Nephron (organoid): ENCODE measurements around the gene ASH1L.
A peak's percentile ranks its signal among the peaks of the same experiment; 100 is the strongest.

Source experiments
- H3K27ac Mint-ChIP-seq, 3 experiments: 2 replicates each; pipeline ENCODE4 v1.8.0; 2020; ENCODE audit warnings: mixed read lengths in 3 of 3, mild to moderate bottlenecking in 2 of 3, moderate library complexity in 1 of 3
- H3K27me3 Mint-ChIP-seq: 2 replicates; pipeline ENCODE4 v1.8.0; 2021; ENCODE audit warnings: low read depth, mild to moderate bottlenecking, moderate library complexity, mixed read lengths
- H3K36me3 Mint-ChIP-seq: 2 replicates; pipeline ENCODE4 v1.8.0; 2020; ENCODE audit warnings: low read depth, mixed read lengths
- H3K4me1 Mint-ChIP-seq: 2 replicates; pipeline ENCODE4 v1.8.0; 2020; ENCODE audit warnings: mixed read lengths
- H3K4me3 Mint-ChIP-seq, 3 experiments: 2 replicates each; pipeline ENCODE4 v1.8.0; 2020; ENCODE audit warnings: mild to moderate bottlenecking in 3 of 3, mixed read lengths in 3 of 3, moderate library complexity in 2 of 3
- H3K9me3 Mint-ChIP-seq: 2 replicates; pipeline ENCODE4 v1.8.0; 2020; ENCODE audit warnings: mixed read lengths
- CTCF ChIP-seq, 3 experiments: fragments of 200-600 bp; sonication (generic); IDR thresholded peaks; one replicate each; pipeline ENCODE4 v1.5.0; 2021; ENCODE audit warnings: antibody characterized with exemption in 3 of 3; ENCODE audit not compliant: unreplicated experiment in 3 of 3

The ASH1L gene

GRCh38 chr1:155300553-155301329, 261.9 kb downstream of the ASH1L start:
- peaks cover 18% of the 10 kb centered on the region for H3K4me1 Mint-ChIP-seq
- peaks cover 22% of the 10 kb centered on the region for H3K27me3 Mint-ChIP-seq
- no peak for TF ChIP-seq CTCF (IDR thresholded peaks at IDR 0.05; ENCODE audit: unreplicated experiment in 3 of 3)

GRCh38 chr1:155300024-155300423, 262.6 kb downstream of the ASH1L start:
- Mint-ChIP-seq H3K9me3 (peaks cover 3% of the 10 kb centered on the region), H3K27me3 (peaks cover 28% of the 10 kb centered on the region), H3K36me3 (no peaks in the 10 kb centered on the region), H3K27ac (no peak overlapping the region), H3K4me1 (peaks cover 14% of the 10 kb centered on the region), H3K4me3 (no peak overlapping the region)
- no peak for TF ChIP-seq CTCF (IDR thresholded peaks at IDR 0.05; ENCODE audit: unreplicated experiment in 3 of 3)

More at GRCh38 chr1:155300553-155301329, 261.9 kb downstream of the ASH1L start:
- Mint-ChIP-seq H3K4me3 (no peak overlapping the region), H3K27ac (peak overlapping the region in 2 of 3 experiments; percentile 59 to 63), H3K9me3 (peaks cover 3% of the 10 kb centered on the region), H3K36me3 (no peaks in the 10 kb centered on the region)

GRCh38 chr1:155297384-155297783, 265.2 kb downstream of the ASH1L start:
- Mint-ChIP-seq H3K27ac (no peak overlapping the region), H3K4me1 (peaks cover 13% of the 10 kb centered on the region), H3K36me3 (no peaks in the 10 kb centered on the region), H3K27me3 (peaks cover 44% of the 10 kb centered on the region), H3K4me3 (peak overlapping the region in 1 of 3 experiments; percentile 10), H3K9me3 (peaks cover 3% of the 10 kb centered on the region)
- TF ChIP-seq CTCF (IDR thresholded peaks at IDR 0.05; ENCODE audit: unreplicated experiment in 3 of 3) = no peak

- peaks cover 13% of the 10 kb centered on the region for H3K4me1 Mint-ChIP-seq
- H3K36me3 Mint-ChIP-seq = no peaks in the 10 kb centered on the region
- H3K4me3 Mint-ChIP-seq = no peak overlapping the region
- no peak overlapping the region for H3K27ac Mint-ChIP-seq
- TF ChIP-seq CTCF (IDR thresholded peaks at IDR 0.05; ENCODE audit: unreplicated experiment in 3 of 3) = no peak
- peaks cover 52% of the 10 kb centered on the region for H3K27me3 Mint-ChIP-seq
- peaks cover 3% of the 10 kb centered on the region for H3K9me3 Mint-ChIP-seq
Measured at GRCh38 chr1:155296661-155297060, 265.9 kb downstream of the ASH1L start.

GRCh38 chr1:155295942-155296267, 266.7 kb downstream of the ASH1L start:
- Mint-ChIP-seq H3K9me3 (peaks cover 3% of the 10 kb centered on the region), H3K4me1 (peaks cover 13% of the 10 kb centered on the region), H3K27ac (no peak overlapping the region), H3K4me3 (no peak overlapping the region), H3K36me3 (no peaks in the 10 kb centered on the region), H3K27me3 (peaks cover 56% of the 10 kb centered on the region)
- no peak for TF ChIP-seq CTCF (IDR thresholded peaks at IDR 0.05; ENCODE audit: unreplicated experiment in 3 of 3)
